ENCODE results near the gene POGLUT3.

The POGLUT3 gene

GRCh38 chr11:108498046-108498815 lies at the start of gene POGLUT3:
Gene POGLUT3, minus strand, starts transcription at chr11:108498384. Its CDS starts 18 bp downstream, at chr11:108498366.
- peak; percentile 54 for DNase-seq

- DNase-seq = no peak
Measured at GRCh38 chr11:108545909-108546501, 47.8 kb upstream of the POGLUT3 start.

GRCh38 chr11:108543316-108543964 lies 45.3 kb upstream of the POGLUT3 start:
- DNase-seq = no peak

GRCh38 chr11:108541531-108541930 lies 43.3 kb upstream of the POGLUT3 start:
- DNase-seq = no peak

- DNase-seq = no peak
Measured at GRCh38 chr11:108538502-108538901, 40.3 kb upstream of the POGLUT3 start.

GRCh38 chr11:108538022-108538424 lies 39.8 kb upstream of the POGLUT3 start:
- DNase-seq = no peak

GRCh38 chr11:108536783-108537182 lies 38.6 kb upstream of the POGLUT3 start:
- DNase-seq = no peak

- no peak for DNase-seq
Measured at GRCh38 chr11:108535384-108535955, 37.3 kb upstream of the POGLUT3 start.

GRCh38 chr11:108534274-108534882 lies 36.2 kb upstream of the POGLUT3 start:
- DNase-seq = no peak

GRCh38 chr11:108530426-108530825 lies 32.2 kb upstream of the POGLUT3 start:
- DNase-seq = no peak

- DNase-seq = no peak
Measured at GRCh38 chr11:108527382-108527781, 29.2 kb upstream of the POGLUT3 start.

GRCh38 chr11:108525161-108525560 lies 27.0 kb upstream of the POGLUT3 start:
- DNase-seq = no peak

GRCh38 chr11:108524422-108524821 lies 26.2 kb upstream of the POGLUT3 start:
- DNase-seq = no peak

GRCh38 chr11:108522318-108522717 lies 24.1 kb upstream of the POGLUT3 start:
- DNase-seq = no peak

- no peak for DNase-seq
Measured at GRCh38 chr11:108518581-108518980, 20.4 kb upstream of the POGLUT3 start.

GRCh38 chr11:108516125-108516524 lies 17.9 kb upstream of the POGLUT3 start:
- DNase-seq = no peak

GRCh38 chr11:108512708-108513107 lies 14.5 kb upstream of the POGLUT3 start:
- DNase-seq = no peak

GRCh38 chr11:108511851-108512474 lies 13.8 kb upstream of the POGLUT3 start:
- DNase-seq = no peak

GRCh38 chr11:108508653-108509593 lies 10.7 kb upstream of the POGLUT3 start:
- no peak for DNase-seq

- no peak for DNase-seq
Measured at GRCh38 chr11:108501396-108501795, 3.2 kb upstream of the POGLUT3 start.

- no peak for DNase-seq
Measured at GRCh38 chr11:108500721-108501120, 2.5 kb upstream of the POGLUT3 start.

GRCh38 chr11:108500169-108500568 lies 2.0 kb upstream of the POGLUT3 start:
- no peak for DNase-seq

All from NCI-H2171 (cell line).